ENCODE results near the gene RCBTB1. TPM values are rescaled to one million over a fixed set of nuclear protein-coding genes. Genes with fewer than 3 reads are reported as not detected.
"Not testable (repeated sequence)": the region's sequence is repeated elsewhere in the genome, so short reads cannot be mapped to it uniquely, and the experiment has no call there.

Gene RCBTB1
- total RNA-seq, 1 donor from 2014 or later: 16.1 TPM

GRCh38 chr13:49594576-49594975 lies 9.2 kb upstream of the RCBTB1 start:
- H3K9me3 Mint-ChIP-seq (ENCODE audit: unreplicated experiment): peaks cover 9% of the 10 kb centered on the region
- no peaks in the 10 kb centered on the region for H3K9me3 ChIP-seq (ENCODE audit: insufficient read depth, low read depth, low read length)
- H3K36me3 ChIP-seq (ENCODE audit: insufficient read depth, low read length): no peaks in the 10 kb centered on the region
- no peaks in the 10 kb centered on the region for H3K79me2 ChIP-seq (ENCODE audit: insufficient read depth, low read length)
- no peak overlapping the region for H3K4me3 Mint-ChIP-seq (ENCODE audit: unreplicated experiment)
- H2AFZ ChIP-seq (ENCODE audit: low read depth, low read length): no peak overlapping the region
- FAIRE-seq: no peak
- no peak for DNase-seq (ENCODE audit: low read depth)
- no peak overlapping the region for H3K9ac ChIP-seq (ENCODE audit: low read length)
- peaks cover 3% of the 10 kb centered on the region for H3K36me3 Mint-ChIP-seq (ENCODE audit: low read depth, unreplicated experiment)
- no peaks in the 10 kb centered on the region for H3K27me3 ChIP-seq (ENCODE audit: insufficient read depth, low read length)
- no peaks in the 10 kb centered on the region for H3K4me1 Mint-ChIP-seq (ENCODE audit: low read depth, unreplicated experiment)
- H3K27ac ChIP-seq (ENCODE audit: low read depth, low read length): no peak overlapping the region
- TF ChIP-seq CTCF (IDR thresholded peaks at IDR 0.05; ENCODE audit: insufficient read depth, low read depth, low read length): no peak
- no peak for TF ChIP-seq EZH2 (IDR thresholded peaks at IDR 0.05; ENCODE audit: insufficient read depth, low read length)
- H3K27ac Mint-ChIP-seq (ENCODE audit: unreplicated experiment): no peak overlapping the region
- no peaks in the 10 kb centered on the region for H3K4me1 ChIP-seq (ENCODE audit: insufficient read depth, low read length)
- no peak overlapping the region for H3K4me3 ChIP-seq (ENCODE audit: insufficient read depth, low read depth, low read length)
- no peaks in the 10 kb centered on the region for H4K20me1 ChIP-seq (ENCODE audit: insufficient read depth, low read length)
- no peak overlapping the region for H3K4me2 ChIP-seq (ENCODE audit: low read length)
- H3K27me3 Mint-ChIP-seq (ENCODE audit: low read depth, unreplicated experiment): peaks cover 6% of the 10 kb centered on the region

- H3K27ac ChIP-seq (ENCODE audit: low read depth, low read length); H2AFZ ChIP-seq (ENCODE audit: low read depth, low read length); H3K36me3 Mint-ChIP-seq (ENCODE audit: low read depth, unreplicated experiment); DNase-seq (ENCODE audit: low read depth); H3K4me1 ChIP-seq (ENCODE audit: insufficient read depth, low read length); H3K4me2 ChIP-seq (ENCODE audit: low read length); H3K9me3 ChIP-seq (ENCODE audit: insufficient read depth, low read depth, low read length); H4K20me1 ChIP-seq (ENCODE audit: insufficient read depth, low read length); FAIRE-seq; H3K36me3 ChIP-seq (ENCODE audit: insufficient read depth, low read length); H3K9ac ChIP-seq (ENCODE audit: low read length); H3K4me3 Mint-ChIP-seq (ENCODE audit: unreplicated experiment); H3K4me1 Mint-ChIP-seq (ENCODE audit: low read depth, unreplicated experiment); H3K27me3 ChIP-seq (ENCODE audit: insufficient read depth, low read length); H3K9me3 Mint-ChIP-seq (ENCODE audit: unreplicated experiment); H3K27ac Mint-ChIP-seq (ENCODE audit: unreplicated experiment); H3K4me3 ChIP-seq (ENCODE audit: insufficient read depth, low read depth, low read length); H3K79me2 ChIP-seq (ENCODE audit: insufficient read depth, low read length); H3K27me3 Mint-ChIP-seq (ENCODE audit: low read depth, unreplicated experiment): not testable (repeated sequence)
These were observed 8.5 kb upstream of the RCBTB1 start for GRCh38 chr13:49593876-49594275.

- H3K4me2 ChIP-seq (ENCODE audit: low read length); H3K4me1 Mint-ChIP-seq (ENCODE audit: low read depth, unreplicated experiment); H3K9me3 ChIP-seq (ENCODE audit: insufficient read depth, low read depth, low read length); H3K27me3 ChIP-seq (ENCODE audit: insufficient read depth, low read length); H4K20me1 ChIP-seq (ENCODE audit: insufficient read depth, low read length); H3K9ac ChIP-seq (ENCODE audit: low read length); FAIRE-seq; DNase-seq (ENCODE audit: low read depth); H3K4me3 Mint-ChIP-seq (ENCODE audit: unreplicated experiment); H3K4me3 ChIP-seq (ENCODE audit: insufficient read depth, low read depth, low read length); H3K9me3 Mint-ChIP-seq (ENCODE audit: unreplicated experiment); H3K27ac ChIP-seq (ENCODE audit: low read depth, low read length); H2AFZ ChIP-seq (ENCODE audit: low read depth, low read length); H3K36me3 ChIP-seq (ENCODE audit: insufficient read depth, low read length); H3K27ac Mint-ChIP-seq (ENCODE audit: unreplicated experiment); H3K36me3 Mint-ChIP-seq (ENCODE audit: low read depth, unreplicated experiment); H3K79me2 ChIP-seq (ENCODE audit: insufficient read depth, low read length); H3K27me3 Mint-ChIP-seq (ENCODE audit: low read depth, unreplicated experiment): not testable (repeated sequence)
- peaks cover 11% of the 10 kb centered on the region for H3K4me1 ChIP-seq (ENCODE audit: insufficient read depth, low read length)
These were observed 5.4 kb upstream of the RCBTB1 start for GRCh38 chr13:49590714-49591113.

All from astrocyte (in vitro differentiated cells and primary cell).